ENCODE results near the gene GPS1. TPM values are rescaled to one million over a fixed set of nuclear protein-coding genes. Genes with fewer than 3 reads are reported as not detected.

GPS1 gene
- total RNA-seq, 1 experiment from 2014 or later: 84.0 TPM

DNA sequence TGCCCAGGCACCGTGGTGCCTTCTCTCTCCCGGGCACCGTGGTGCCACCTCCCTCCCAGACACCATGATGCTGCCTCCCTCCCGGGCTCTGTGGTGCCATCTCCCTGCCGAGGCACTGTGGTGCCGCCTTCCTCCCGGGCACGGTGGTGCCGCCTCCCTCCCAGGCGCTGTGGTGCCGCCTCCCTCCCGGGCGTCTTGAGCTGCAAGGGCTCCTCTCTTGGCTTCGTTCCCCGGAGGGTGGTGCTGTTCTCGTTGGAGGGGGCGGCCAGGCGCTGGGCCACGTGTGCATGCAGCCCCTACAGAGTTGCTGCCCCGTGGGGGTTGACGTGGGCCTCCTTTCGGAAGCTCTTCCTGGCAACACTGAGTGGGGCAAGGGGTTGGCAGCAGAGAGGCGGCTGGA, 37.3 kb upstream of the GPS1 start:
- no peak for DNase-seq (ENCODE audit: low read depth)

GRCh38 chr17:82014971-82015310, 36.8 kb upstream of the GPS1 start:
- DNase-seq (ENCODE audit: low read depth): no peak

DNA sequence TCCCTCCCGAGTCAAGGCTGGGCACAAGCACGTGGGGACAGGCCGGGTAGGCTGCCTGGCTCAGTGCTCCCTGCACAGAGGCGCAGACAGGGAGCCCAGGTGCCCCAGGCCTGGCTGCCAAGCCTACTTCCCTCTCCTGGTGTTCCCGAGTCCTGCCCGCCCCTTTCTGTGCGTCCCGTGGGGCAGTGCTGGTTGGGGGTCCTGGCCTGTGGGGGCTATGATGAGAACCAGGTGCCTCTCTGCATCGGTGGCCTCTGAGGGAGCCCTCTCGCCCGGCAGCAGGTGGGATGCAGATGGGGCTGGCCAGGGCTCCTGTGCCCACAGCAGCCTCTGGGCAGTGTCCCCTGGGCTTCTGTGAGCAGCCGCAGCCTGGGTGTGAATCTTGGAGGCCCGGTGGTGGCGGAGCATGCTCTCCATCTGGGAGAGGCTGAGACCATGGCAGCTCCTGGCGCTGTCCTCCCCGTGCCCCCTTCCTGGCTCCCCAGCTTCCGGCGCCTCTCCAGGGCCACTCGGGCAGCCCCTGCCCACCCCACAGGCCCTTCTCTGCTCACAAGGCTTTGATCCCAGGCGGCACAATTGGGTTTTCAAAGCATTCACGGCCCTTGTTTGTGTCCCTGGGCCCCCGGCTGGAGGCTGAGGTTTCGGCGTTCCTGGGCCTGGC, 36.3 kb upstream of the GPS1 start:
- DNase-seq (ENCODE audit: low read depth): no peak

DNA sequence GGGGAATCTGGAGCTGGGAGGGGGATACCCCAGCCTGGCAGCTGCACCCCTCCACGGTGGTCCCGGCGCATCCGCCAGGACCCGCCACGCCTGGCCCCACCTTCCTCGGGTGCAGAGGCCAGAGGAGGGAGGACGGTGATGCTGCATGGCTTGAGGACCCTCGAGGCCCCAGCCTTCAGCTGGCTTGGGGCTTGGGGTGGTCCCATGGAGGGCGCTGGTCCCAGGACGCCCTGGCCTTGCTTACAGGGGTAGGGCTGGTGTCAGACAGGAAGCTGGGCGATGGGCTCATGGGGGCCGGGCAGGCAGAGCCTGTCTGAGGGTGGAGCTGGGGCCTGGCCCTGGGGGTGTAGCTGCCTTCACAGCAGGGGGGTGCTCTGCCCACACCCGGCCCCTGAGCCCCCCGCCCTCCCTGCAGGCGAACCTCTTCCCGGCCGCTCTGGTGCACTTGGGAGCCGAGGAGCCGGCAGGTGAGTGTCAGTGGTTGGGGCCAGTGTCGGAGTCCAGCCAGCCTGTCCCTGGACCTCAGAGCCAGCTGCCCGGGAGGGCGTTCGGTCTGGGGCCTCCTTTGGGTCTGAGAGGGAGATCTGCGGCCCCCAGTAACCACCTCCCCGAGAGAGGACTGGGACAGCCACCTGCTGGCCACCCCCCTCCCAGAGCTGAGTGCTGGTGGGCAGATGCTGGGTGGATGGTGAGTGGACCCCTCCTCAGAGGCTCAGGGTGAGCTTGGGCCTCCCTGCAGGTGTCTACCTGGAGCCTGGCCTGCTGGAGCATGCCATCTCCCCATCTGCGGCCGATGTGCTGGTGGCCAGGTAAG, 35.4 kb upstream of the GPS1 start:
- DNase-seq (ENCODE audit: low read depth): no peak

DNA sequence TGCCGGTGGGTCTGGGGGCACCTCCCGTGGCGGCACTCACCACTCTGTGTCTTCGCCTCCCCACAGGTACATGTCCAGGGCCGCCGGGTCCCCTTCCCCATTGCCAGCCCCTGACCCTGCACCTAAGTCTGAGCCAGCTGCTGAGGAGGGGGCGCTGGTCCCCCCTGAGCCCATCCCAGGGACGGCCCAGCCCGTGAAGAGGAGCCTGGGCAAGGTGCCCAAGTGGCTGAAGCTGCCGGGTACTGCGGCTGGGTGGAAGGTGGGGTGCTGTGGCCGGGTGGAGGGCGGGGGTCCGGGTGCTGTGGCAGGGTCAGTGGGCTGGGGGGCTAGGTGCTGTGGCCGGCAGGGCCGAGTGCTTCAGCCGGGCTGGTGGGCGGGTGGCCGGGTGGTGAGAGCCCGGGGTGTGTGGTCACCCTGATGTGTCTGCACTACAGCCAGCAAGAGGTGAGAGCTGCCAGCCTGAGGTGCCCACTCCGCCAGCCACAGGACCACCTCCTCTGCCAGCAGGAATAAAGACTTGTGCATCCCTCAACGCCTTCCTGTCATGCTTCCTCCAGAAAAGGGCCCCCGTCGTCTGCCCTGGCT, 34.7 kb upstream of the GPS1 start:
- DNase-seq (ENCODE audit: low read depth): no peak

DNA sequence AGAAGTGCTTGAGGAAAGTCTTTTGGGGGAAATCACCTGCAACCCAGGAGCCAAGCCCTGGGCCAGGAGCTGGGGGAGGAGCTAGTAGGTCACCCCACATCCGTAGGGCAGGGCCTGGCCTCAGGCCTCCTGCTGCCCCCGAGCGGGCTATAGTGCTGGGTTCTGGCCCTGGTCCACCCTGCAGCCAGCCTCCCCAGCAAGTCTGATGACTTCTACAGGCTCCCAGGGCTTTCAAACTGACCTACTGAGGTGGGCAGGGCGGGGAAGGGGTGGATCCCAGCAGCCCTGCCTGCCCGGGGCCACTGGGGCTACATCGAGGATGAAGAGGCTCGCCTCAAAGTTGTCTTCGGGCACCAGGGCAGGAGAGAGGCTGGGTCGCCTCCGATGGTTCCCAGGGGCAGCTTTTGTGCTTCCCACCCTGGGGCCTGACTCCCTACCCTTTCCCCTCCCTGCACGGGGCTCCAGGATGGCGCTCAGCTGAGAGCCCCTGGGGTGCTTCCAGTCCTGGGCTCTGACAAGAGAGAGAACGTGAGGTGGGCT, 34.0 kb upstream of the GPS1 start:
- no peak for DNase-seq (ENCODE audit: low read depth)

DNA sequence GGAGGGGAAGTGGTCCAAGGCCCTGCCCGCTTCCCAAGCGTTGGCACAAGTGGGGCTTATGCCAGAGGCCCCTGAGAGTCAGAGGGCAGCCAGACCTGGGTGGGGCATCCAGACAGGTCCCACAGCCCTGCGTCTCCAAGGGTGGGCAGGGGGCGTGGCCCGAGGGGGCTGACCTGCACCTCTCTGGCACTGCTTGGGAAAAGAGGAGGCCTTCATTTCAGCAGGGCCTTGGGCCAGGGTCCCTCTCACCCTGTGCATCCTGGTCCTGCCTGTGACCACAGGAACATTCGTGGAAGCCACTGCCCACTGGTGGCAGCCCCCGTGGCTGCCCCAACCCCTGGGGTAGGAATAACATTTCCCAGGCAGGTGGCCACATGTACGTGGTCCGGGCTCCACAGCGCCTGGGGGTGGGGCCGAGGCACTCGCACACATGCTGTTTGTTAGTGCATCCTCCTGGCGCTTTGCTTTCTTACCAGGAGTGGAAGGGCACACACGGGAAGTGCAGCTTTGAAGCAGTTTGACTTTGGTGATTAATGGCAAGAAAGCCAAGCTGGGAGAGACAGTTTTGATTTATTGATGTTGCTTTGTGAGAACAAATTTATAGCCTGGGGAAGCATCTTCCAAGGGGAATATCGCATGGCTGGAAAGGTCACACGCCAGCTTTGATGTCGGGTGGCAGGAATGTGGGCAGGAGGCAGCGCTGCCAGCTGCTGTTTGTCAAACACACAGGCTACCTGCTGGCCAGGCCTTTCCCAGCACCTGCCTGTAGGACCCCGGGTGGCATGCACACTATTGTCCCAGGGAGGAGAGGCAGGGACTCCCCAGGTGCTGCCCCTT, 33.3 kb upstream of the GPS1 start:
- no peak for DNase-seq (ENCODE audit: low read depth)

DNA sequence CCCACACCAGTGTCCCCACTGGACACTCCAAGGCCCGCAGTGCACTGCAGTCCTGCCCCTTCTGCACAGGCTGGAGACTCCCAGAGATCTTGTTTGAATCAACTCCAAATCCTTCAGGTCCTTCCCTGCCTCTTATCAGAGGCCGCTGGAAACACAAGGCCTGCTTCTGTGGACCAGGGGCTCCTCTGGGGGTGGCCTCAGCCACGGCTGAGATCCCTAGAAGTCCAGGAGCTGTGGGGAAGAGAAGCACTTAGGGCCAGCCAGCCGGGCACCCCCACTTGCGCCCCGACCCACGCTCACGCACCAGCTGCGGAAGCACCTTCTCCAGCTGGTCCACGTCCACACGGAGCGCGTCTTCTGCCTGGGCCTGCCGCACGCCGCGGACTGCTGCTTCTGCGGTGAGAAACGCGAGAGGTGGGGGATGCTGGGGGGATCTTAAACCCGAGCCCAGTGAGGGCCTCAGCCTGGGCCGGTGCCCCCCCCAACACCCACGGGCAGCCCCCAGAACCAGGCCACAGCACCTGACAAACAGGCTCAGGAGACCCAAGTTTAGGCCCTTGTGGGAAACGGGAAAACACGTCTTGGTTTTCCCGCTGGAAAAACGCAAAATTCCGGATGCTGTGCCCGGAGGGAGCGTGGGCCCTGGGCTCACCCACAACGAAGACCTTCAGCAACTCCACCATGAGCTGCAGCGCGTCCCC, 32.6 kb upstream of the GPS1 start:
- DNase-seq (ENCODE audit: low read depth): no peak

GRCh38 chr17:82019690-82020571, 31.8 kb upstream of the GPS1 start:
- DNase-seq (ENCODE audit: low read depth): no peak

DNA sequence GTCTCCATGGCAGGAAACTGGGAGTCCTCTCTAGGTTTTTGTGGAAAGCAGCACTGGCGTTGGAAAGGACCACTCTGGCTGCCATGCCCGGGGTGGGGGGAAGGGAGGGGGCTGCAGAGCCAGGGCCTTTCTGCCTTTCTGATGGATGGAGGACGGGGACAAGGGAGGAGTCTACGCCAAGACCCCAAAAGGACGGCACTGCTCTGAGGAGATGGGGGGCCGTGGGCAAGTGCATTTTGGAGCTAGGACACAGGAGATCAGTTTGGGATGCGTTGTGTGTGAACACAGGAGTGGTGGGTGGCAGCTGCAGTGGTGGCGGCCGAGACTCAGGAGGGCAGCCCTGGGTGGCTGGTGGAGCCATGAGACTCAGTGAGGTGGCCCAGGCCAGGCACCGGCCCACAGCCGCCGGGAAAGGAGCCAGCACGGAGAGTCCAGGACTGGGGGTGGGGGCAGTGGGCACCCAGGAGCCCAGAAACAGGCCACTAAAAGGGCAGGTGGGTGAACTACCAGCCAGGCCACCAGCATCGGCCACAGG, 31.1 kb upstream of the GPS1 start:
- no peak for DNase-seq (ENCODE audit: low read depth)

DNA sequence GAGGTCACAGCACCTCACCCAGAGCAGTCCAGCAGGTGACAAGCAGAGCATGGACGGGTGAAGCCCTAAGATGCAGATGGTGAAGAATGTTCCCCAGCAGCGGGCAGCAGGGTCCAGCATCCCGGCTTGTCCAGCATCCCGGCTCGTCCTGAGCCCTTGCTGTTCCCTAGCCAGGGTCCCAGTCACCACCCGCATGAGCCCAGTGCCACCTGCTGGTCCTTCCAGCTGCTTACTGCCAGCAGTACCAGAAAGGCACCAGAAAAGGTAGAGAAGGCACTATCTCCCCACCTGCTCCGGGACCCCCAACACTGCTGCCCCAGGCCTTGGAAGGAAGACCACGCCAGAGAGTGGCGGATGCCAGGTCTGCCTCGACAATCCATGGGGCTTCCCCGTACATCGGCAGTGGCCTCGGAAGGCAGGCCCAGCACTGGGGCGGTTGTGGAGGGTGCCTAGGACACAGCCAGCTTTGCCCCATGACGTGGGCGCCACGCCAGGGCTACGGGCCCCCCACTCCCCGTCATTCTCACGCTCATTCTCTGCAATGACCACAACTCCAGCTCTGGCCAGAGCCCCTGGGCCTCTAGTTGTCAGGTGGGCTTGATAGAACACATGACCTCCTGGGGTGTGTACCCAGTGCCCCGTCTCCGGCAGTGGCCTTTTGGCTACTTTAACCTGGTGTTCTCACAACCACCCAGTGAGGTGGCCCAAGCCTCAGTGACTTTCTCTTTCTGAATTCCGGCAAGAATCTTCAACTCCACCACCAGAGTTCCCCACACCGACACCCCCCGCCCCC, 30.4 kb upstream of the GPS1 start:
- DNase-seq (ENCODE audit: low read depth): peak; percentile 79

GRCh38 chr17:82021900-82022309, 29.8 kb upstream of the GPS1 start:
- no peak for DNase-seq (ENCODE audit: low read depth)

DNA sequence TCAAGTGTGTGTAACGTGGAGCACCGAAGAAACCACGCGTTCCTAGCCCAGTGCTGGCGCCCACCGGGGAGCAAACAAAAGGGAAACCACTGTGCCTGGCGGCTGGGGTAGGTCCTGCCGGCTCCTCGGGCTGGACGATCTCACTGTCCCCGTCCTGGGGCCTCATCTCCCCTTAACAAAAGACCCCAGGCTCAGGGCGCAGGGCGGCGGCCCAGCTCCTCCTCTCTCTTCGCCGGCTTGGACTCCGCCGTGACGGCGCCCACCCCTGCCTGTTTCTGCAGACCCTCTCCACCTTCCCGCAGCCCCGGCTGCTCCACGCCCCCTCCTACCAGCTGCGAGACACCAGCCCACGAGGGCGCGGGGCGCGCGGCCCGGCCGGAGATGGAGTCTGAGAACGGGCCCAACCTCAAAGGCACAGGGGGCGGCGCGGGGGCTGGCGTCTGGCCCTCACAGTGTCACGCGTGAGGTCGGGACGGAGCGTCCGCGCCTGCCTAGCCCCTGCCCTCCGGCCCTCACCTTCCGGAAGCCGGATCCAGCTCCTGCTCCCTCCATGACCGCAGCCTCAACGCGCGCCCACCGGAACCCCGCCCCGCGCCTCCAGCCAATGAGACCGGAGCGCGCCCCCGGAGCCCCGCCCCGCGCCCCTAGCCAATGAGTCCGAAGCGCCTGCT, 29.3 kb upstream of the GPS1 start, which contains the start of gene CENPX:
Gene CENPX, minus strand, starts transcription at position 569 of the 671 bp plus-strand sequence. Its CDS starts 17 bp downstream, at position 552.
- DNase-seq (ENCODE audit: low read depth): no peak

- peak; percentile 98 for DNase-seq (ENCODE audit: low read depth)
These were observed 28.7 kb upstream of the GPS1 start, which contains the start of gene LRRC45 for GRCh38 chr17:82022981-82023446. LRRC45 (plus strand) TSS chr17:82023305; CDS start chr17:82023644, 339 bp downstream.

GRCh38 chr17:82023447-82024241, 28.1 kb upstream of the GPS1 start:
- no peak for DNase-seq (ENCODE audit: low read depth)

DNA sequence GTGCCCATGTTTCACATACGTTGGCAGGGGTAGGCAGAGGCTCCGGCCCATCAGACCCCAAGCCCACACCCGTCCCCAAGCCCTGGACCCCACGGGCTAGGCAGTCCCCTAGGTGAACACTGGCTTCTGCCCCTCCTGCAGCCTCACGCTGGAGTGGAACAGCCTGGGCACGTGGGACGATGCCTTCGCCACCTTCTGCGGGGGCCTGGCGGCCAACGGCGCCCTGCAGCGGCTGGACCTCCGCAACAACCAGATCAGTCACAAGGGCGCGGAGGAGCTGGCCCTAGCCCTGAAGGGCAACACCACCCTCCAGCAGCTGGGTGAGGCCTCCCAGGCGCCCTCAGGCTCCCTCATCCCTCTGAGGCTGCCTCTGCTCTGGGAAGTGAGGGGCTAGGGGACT, 26.8 kb upstream of the GPS1 start:
- DNase-seq (ENCODE audit: low read depth): no peak

GRCh38 chr17:82025401-82026107, 26.1 kb upstream of the GPS1 start:
- no peak for DNase-seq (ENCODE audit: low read depth)

All from RPMI7951 (cell line).